ENCODE results near the gene ZSWIM6. TPM values are rescaled to one million over a fixed set of nuclear protein-coding genes. Genes with fewer than 3 reads are reported as not detected.

ZSWIM6 gene
- total and polyA plus RNA-seq, 2 experiments from 2014 or later, result 3.9 to 6.0 TPM

- H3K4me3 Mint-ChIP-seq, result no peak overlapping the region
- DNase-seq (ENCODE audit: low spot score) (no peak), ATAC-seq (no peak)
- no peaks in the 10 kb centered on the region for H3K36me3 ChIP-seq (ENCODE audit: insufficient read depth)
- no peaks in the 10 kb centered on the region for H3K9me2 ChIP-seq (ENCODE audit: insufficient read depth)
- H2AFZ ChIP-seq, result no peak overlapping the region
- peaks cover 17% of the 10 kb centered on the region; the same call in 1 of the 2 replicates for H3K79me2 ChIP-seq (replicated peaks; ENCODE audit: insufficient read depth)
- no peaks in the 10 kb centered on the region for H3K36me3 Mint-ChIP-seq (ENCODE audit: low read depth)
- H3K9me3 Mint-ChIP-seq, result no peaks in the 10 kb centered on the region
- no peaks in the 10 kb centered on the region for H3F3A ChIP-seq (replicated peaks; ENCODE audit: low read depth)
- no peak overlapping the region for H3K27ac Mint-ChIP-seq
- peaks cover 30% of the 10 kb centered on the region for H3K4me1 ChIP-seq (ENCODE audit: insufficient read depth)
- no peak overlapping the region for H3K4me3 ChIP-seq
- TF ChIP-seq ZNF462 (CRISPR knock-in tag; IDR thresholded peaks at IDR 0.05) (no peak), CREB1 (CRISPR knock-in tag; IDR thresholded peaks at IDR 0.05; ENCODE audit: low read depth) (no peak), STAT1 (IDR thresholded peaks at IDR 0.05; ENCODE audit: unreplicated experiment) (no peak)
- TF ChIP-seq, protein P1, sequence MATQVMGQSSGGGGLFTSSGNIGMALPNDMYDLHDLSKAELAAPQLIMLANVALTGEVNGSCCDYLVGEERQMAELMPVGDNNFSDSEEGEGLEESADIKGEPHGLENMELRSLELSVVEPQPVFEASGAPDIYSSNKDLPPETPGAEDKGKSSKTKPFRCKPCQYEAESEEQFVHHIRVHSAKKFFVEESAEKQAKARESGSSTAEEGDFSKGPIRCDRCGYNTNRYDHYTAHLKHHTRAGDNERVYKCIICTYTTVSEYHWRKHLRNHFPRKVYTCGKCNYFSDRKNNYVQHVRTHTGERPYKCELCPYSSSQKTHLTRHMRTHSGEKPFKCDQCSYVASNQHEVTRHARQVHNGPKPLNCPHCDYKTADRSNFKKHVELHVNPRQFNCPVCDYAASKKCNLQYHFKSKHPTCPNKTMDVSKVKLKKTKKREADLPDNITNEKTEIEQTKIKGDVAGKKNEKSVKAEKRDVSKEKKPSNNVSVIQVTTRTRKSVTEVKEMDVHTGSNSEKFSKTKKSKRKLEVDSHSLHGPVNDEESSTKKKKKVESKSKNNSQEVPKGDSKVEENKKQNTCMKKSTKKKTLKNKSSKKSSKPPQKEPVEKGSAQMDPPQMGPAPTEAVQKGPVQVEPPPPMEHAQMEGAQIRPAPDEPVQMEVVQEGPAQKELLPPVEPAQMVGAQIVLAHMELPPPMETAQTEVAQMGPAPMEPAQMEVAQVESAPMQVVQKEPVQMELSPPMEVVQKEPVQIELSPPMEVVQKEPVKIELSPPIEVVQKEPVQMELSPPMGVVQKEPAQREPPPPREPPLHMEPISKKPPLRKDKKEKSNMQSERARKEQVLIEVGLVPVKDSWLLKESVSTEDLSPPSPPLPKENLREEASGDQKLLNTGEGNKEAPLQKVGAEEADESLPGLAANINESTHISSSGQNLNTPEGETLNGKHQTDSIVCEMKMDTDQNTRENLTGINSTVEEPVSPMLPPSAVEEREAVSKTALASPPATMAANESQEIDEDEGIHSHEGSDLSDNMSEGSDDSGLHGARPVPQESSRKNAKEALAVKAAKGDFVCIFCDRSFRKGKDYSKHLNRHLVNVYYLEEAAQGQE (IDR thresholded peaks at IDR 0.05; ENCODE audit: unreplicated experiment), result no peak
- TF ChIP-seq, protein P2, sequence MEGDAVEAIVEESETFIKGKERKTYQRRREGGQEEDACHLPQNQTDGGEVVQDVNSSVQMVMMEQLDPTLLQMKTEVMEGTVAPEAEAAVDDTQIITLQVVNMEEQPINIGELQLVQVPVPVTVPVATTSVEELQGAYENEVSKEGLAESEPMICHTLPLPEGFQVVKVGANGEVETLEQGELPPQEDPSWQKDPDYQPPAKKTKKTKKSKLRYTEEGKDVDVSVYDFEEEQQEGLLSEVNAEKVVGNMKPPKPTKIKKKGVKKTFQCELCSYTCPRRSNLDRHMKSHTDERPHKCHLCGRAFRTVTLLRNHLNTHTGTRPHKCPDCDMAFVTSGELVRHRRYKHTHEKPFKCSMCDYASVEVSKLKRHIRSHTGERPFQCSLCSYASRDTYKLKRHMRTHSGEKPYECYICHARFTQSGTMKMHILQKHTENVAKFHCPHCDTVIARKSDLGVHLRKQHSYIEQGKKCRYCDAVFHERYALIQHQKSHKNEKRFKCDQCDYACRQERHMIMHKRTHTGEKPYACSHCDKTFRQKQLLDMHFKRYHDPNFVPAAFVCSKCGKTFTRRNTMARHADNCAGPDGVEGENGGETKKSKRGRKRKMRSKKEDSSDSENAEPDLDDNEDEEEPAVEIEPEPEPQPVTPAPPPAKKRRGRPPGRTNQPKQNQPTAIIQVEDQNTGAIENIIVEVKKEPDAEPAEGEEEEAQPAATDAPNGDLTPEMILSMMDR (conservative IDR thresholded peaks at IDR 0.05; ENCODE audit: low read depth in 2 of 2), result no peak
- no peaks in the 10 kb centered on the region for H3K27me3 ChIP-seq (ENCODE audit: insufficient read depth)
- H3K27me3 Mint-ChIP-seq (ENCODE audit: insufficient read depth, low read depth, poor library complexity), result no peaks in the 10 kb centered on the region
- no peak overlapping the region for H3K27ac ChIP-seq (ENCODE audit: low read depth)
- no peak overlapping the region for H3K4me2 ChIP-seq
- no peaks in the 10 kb centered on the region; the same call in 1 of the 2 replicates for H4K20me1 ChIP-seq (replicated peaks; ENCODE audit: insufficient read depth)
- peaks cover 32% of the 10 kb centered on the region for H3K4me1 Mint-ChIP-seq
Observed at GRCh38 chr5:61463596-61463995, 131.5 kb downstream of the ZSWIM6 start.

All from GM23338 (cell line).